ENCODE data around the gene STPG1.

Gene STPG1

DNA sequence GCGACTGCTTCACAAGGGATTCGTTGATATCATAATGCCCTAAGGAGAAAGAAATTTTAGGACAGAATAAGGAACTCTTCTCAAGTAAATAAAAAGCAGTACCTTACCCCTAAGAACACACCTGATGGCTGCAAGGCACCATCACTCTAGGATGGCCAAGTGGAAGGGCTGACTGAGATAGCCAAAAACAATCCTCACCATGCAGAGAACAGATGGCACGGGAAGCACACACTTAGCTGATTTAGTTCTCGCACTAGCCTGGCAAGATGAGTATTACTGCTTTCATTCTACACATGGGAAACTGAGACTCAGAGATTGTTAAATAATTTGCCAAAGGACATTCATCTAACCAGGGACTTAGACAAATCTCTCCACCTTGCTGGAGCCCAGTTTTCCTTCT lies 43.8 kb downstream of the STPG1 start:
- no peak for DNase-seq (ENCODE audit: low read depth in 2 of 2)

DNA sequence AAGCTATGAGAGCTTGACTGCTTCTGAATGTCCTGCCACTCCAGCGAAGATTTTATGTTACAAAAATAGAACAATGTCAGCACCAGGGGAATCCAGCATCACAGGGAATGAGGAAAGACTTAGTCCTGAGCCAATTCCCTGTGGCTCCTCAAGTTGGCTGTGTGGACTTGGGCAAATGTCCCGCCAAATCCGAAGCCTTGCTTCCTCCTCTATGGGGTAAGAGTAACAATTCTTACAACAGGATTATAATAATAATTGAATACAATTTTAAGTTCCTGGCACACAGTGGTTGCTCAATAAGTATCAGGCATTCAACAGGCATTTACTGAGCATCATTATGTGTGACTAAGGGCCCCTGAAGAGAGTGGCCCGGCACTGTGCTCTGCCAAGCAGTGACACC lies 44.4 kb downstream of the STPG1 start:
- DNase-seq (ENCODE audit: low read depth in 2 of 2) = no peak

DNA sequence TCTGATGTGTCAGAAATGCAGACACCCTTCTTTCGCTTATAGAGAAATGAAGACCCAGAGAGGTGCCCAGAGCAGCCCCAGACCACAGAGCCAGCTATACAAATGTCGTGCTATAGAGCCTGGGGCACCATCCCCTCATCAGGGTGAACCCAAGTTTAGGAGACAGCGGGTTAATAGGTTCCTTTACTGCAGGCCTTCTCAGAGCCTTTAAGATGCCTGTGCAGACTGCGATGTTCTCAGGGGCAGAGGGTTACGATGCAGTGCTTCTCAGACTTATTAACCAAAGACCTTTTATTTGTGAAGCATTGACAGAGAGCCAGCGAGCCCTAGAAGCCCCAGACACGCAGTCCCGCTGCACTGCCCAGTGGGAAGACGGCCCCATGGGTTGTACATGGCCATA lies 46.9 kb downstream of the STPG1 start:
- DNase-seq (ENCODE audit: low read depth in 2 of 2) = no peak

DNA sequence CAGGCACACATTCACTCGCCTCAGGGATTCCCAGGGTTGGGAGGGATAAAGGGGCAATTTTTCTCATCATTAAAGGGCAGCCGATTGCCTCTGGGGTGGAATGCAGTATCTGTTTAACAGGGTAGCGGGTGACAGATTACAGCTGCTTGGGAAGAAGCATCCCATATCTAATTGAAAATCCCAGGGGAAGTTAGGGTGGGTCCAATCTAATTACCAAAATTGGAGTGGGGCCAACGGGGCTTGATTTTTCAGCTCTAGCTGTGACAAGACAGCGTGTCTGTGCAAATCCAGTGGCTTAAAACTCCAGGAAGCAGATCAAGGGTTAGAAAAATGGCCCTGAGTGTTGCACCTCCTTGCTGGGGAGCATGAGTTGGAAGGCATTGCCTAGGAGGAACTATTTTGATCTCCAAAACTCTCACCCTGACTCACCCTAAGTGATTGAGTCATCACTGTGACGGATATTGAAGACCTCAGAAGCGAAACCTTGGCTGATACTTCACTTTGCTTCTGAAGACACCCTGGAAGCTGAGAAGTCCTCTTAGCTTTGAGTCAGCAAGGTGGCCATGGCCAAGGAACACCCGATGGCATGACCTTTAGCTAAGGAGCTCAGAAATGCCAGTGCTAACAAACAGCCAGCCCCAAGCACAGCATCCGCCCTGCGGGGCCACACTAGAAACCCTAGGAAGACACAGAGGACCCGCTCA lies 48.5 kb downstream of the STPG1 start:
- DNase-seq (ENCODE audit: low read depth in 2 of 2) = no peak

DNA sequence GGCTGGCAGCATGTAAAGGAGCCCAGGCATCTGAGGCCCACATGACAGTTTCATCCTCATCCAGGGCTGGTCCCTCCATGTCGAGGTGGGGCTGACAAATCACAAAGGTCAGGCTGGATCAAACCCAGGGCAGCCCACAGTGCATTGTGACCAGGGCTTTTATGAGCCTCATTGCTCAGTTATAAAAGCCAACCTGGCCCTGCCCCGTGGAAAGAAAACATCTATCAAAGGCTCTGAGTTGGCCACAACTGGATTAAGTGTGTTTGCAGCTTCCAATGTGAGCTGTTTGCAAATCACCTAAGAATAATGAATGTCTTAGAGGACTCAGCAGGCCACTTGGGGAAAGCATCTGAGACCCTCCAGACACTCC lies 49.0 kb downstream of the STPG1 start:
- no peak for DNase-seq (ENCODE audit: low read depth in 2 of 2)

DNA sequence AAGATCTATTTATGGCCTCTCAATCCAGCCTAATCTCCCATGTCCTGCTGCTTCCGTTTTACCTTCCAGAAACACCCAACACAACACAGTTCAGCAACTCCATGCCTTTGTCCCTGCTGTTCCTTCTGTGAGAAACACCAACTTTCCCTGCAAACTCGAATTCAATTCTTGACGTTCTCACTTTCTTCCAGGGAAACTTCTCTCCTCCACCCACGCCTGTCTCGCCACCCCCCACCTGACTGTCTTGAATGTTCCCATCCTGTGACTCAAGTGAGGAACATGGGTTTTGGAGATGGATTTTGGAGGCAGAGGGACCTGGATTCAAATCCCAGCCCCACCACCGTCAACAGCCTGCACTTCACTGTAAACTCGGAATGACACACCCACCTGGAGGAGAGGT lies 49.6 kb downstream of the STPG1 start:
- no peak for DNase-seq (ENCODE audit: low read depth in 2 of 2)

DNA sequence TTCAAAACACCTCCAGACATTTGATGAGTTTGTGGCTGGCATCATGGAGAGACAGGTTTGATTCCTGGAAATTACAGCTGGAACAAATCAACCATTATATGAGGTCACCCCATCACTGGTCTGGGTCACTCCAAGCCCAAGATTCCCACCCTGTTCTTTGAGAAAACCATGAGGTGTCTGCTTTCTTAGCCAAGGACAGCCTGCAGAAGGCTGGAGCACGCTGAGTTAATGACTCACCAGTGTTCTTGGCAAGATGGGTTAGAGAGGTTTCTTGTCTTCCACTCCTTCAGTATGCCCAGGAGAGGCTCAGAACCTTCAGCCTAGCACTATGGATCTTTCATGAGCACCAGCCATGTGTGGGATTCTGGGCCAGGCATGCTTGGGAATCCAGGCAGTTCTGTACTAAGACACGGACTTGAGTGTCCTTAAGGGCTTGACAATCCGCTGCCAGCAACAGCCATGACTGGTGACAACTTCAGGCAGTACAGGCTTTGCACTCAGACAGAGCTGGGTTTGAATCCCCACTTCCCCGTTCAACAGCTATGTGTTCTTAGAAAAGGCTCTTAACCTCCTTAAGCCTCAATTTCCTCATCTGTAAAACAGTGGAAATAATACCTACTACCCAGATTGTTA lies 50.5 kb downstream of the STPG1 start:
- DNase-seq (ENCODE audit: low read depth in 2 of 2) = no peak

DNA sequence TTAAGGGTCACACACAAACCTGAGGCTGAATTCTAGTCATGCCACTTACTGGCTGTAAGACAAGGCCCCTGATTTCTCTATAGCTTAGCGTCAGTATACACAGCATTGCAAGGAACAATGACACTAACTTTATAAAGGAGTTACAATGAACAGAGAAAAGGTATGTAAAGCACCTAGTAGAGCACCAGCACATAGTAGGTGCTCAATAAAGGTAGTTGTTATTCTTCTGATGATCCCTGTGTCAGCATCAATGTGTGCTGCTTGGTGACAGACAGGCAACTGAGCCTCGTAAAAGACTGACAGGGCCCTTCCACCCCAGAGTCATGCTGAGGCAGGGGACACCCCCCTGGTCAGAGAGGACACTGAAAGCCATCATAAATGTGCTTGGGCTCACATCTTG lies 51.2 kb downstream of the STPG1 start:
- no peak for DNase-seq (ENCODE audit: low read depth in 2 of 2)

DNA sequence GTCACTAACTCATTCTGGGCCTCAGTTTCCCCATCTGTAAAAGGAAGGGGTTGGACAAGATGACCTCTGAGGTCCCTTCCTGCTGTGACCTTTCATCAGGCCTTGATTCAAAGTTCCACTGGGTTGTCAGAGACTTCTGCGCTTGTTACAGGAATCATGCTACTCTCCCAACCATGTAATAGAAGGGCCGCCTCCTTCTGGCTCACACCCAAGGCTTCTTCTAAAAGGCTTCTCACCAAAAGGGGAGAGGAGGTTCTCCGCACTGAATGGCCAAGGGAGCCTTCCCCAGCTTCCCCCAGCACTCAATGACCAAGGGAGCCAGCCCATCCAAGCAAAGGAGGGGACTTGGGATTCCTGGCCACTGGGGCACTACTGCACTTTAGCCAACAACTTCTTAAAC lies 51.8 kb downstream of the STPG1 start:
- no peak for DNase-seq (ENCODE audit: low read depth in 2 of 2)

DNA sequence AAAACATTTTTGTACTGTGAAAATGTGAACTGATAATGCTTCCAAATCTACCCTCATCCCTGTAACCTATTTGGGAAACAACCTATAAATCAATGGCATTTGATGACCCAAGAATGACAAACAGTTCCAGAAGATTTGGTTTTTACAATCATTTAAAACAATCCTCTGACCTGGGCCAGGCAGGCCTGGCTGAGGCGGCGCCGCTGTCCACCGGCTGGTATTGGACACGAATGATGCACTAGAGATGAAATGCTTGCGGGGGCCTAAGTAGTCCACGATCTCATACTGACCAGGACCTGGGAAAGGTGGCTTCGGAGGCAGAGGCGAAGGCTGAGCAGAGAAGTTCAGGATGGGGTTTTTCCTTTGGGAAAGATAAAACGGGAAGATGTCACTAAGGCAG lies 52.9 kb downstream of the STPG1 start:
- DNase-seq (ENCODE audit: low read depth in 2 of 2) = no peak

DNA sequence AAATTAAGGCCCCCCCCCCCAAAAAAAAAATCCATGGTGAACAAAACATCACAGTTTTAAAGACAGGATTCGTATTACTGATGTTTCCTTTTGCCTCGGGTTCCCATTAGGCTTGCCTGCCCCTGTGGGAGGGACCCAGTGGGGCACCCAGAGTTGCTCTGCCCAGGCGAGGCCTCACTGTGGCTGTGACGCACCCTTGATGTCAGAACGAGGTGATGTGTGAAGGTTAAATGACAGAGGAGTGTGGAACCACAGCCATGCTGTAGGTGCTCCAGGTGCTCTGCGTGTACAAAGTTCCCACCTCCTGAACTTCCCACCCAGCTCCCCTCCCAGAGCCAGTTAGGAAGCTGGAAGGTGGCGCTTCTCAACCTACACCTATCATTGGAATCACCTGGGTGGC lies 56.5 kb downstream of the STPG1 start:
- no peak for DNase-seq (ENCODE audit: low read depth in 2 of 2)

DNA sequence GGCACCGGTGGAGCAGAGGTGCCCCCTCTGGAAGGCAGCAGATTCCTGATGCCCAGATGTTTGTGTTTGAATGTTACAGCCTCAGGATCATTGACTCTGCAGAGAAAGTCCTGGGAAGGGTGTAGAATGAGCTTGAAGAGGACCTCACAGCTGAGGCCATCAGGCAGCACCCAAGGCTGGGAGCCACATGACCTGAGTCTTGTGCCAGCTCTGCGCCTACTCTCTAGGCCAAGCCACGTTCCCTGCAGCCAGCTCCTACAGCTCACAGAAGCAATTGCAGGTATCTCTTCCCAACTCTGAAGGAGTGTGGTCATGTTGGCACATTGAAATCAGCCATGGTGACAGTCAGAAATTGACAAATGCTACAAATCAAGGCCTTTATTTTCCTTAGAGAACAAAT lies 58.1 kb downstream of the STPG1 start:
- no peak for DNase-seq (ENCODE audit: low read depth in 2 of 2)

DNA sequence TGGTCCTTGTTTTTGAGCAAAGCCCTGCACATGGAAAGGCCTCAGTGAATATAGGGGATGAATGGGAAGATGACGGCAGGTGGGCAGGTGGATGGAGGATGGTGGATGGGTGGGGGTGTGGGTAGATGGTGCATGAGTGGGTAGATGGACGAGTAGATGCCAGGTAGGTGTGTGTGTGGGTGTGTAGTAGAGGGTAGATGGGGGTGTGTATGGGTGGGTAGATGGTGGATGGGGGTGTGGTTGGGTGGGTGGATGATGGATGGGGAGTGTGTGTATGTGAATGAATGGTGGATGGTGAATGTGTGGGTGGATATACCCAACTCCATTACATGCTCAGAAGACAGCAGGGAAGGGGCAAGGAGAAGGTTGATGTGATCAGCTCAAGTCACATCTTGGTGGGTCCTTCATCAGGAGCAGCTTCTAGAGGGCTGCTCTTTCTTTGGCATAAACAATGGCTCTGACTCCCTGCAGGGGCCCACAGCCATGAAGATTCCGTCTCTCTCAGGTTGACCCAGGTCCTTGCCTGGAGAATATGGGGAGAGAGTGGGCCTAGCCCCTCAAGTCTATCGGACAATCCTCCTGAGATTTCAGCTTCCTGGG lies 60.2 kb downstream of the STPG1 start:
- no peak for DNase-seq (ENCODE audit: low read depth in 2 of 2)

DNA sequence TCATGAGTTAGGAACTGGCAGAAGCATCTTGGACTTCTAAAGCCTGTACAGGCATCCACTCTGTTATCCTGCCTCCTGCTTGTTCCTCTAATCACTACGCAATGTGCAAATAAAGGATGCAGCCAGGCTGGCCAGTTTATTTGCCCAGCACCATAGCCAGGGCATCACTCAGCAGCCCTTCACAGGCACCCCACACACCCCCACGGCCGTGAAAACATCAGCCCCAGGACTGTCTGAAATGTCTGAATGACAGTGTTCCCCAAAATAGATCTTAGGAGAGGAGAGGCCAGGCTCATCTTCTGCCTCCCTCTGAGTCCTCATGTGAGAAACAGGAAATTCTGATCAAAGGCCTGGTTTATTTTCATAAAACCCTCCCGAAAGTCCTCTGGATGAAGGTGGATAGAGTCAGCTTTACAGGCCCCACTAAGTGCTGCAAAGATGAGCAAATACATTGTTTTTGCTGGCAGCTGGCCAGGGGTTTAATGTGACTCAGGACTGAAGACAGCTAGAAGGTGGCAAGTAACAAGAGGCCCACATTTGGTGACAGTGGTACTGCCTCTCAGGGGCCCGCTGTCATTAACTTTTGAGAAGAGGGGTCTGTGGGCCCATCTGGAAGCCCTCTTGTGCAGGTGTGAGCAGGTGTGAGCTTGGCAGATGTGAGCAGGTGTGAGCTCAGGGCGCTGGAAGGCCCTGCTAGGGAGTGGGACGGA lies 61.5 kb downstream of the STPG1 start:
- no peak for DNase-seq (ENCODE audit: low read depth in 2 of 2)

DNA sequence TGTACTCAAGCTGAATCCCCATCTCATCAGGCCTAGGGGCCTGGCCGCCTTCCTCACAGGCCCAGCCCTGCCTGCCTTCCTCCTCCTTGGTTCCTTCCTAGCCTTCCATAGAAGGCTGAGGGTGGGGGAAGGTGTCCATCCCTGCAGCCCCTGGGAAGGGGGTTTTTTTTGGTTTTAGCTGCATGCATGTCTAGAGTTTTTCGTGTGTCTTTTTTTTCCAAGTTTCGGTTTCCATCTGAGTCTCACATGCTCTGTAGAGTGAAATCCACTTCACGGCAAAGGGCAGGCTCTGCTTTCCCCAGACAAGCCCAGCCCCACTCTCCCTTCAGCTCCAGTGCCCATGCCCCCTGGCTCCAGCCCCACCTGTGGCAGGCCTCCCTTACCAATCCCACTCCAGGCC lies 62.3 kb downstream of the STPG1 start:
- no peak for DNase-seq (ENCODE audit: low read depth in 2 of 2)

DNA sequence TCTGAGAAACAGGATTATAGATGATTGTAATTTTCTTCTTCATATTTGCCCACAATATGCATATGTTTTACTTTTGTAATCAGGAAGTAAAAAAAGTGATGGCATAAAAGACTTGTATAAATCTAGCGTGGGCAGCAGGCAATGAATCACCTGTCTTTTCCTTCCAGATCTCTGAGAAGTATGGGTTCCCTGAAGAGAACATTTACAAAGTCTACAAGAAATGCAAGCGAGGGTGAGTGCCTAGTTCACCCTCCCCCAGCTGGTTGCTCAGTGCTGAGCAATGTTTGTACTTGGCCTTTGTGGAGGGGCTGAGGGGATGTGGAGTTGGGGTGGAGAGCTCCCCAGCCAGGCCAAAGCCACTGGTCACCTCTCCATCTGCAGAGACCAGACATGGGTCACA lies 63.7 kb downstream of the STPG1 start:
- DNase-seq (ENCODE audit: low read depth in 2 of 2) = no peak

DNA sequence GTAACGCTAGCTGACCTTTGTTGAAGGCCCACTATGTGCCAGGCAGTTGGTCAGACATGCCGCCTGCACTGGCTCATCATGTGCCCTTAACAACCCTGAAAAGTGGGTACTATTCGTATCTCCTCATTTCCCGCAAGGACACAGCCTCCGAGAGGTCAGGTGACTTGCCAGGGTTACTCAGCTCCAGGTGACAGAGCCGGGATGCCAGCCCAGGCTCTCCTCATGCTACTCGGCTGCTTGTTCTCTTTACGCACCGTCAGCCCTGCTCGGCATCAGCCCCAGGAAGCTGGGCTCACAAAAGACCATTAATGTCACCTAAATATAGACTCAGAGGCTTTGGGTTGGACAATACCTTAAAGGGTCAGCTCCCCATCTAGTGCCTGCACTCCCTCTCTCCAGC lies 65.4 kb downstream of the STPG1 start:
- no peak for DNase-seq (ENCODE audit: low read depth in 2 of 2)

DNA sequence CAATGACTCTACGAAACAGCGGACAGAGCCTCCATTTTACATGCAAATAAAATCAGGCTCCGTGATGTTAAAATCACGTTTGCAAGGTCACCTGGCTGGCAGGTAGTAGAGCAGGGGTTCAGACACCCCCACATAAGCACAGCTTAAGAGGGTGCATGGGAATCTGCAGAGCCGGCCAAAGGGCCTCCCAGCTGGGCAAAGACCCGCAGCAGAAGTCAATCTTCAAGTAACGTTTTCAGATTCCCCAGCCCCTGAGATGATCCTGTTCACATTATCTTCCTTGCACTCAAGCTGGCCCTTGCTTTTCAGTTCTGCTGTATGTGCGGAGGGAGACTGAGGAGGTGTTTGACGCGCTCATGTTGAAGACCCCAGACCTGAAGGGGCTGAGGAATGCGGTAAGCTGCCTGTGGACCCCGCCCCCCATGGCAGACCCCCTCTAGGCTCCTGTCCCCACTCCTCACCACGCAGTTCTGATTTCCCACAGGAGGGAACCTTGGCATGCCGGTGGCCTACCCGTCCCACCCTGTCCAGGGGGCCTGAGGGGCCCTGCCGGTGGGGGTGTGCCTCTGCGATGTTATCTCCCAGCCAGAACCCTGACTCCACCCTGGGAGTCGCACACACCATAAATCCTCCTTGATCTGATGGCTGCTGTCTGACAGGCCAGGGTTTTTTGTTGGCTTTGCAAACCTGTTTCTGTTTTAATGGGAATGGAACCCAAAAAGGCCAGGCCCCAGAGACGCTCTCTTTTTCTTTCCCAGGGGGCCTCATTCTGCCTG lies 66.2 kb downstream of the STPG1 start:
- DNase-seq (ENCODE audit: low read depth in 2 of 2) = no peak

DNA sequence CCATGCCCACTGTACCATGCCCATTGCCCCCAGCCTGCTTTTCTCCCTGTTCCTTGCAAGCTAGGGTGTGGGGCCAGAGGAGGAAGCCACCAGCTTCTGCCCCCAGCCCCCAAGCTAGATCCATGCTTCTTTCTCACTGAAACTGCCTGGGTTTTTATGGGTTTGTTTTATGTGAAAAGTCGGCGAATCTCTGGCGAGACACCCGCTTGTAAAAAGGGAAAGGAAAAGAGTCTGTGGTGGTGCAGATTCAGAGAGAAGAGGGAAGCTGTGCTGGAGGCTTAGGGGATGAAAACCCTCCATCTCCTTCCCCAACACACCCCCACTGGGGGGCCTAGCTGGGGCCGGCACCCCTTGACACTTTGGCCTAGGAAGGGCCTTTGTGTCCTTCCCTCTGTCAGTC lies 68.2 kb downstream of the STPG1 start:
- DNase-seq (ENCODE audit: low read depth in 2 of 2) = no peak

DNA sequence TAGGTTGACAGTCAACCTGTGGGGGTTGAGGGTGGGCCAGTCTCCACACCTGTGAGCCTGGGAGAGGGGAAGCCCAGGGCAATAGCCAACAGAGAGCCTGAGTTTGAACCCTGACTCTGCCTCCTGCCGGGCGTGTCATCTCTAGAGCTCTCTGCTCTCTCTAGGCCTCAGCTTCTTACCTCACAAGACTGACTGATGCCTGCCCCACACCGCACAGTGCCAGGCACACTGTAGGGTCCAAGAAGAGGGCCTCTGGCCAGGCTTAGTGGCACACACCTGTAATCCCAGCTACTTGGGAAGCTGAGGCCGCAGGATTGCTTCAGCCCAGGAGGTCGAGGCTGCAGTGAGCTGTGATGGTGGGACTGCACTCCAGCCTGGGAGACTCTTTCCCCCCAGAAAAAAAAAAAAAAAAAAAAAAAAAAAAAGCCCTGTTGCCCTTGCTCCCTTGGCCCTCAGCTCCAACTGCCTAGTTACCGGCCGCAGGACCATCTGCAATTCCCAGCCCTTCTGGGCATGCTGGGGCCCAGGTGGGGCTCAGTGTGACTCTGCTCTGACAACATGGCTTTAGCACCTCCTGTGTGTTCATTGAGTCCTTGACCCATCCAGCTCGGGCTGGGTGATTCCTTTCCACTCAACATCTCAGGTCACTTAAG lies 69.4 kb downstream of the STPG1 start:
- DNase-seq (ENCODE audit: low read depth in 2 of 2) = no peak

DNA sequence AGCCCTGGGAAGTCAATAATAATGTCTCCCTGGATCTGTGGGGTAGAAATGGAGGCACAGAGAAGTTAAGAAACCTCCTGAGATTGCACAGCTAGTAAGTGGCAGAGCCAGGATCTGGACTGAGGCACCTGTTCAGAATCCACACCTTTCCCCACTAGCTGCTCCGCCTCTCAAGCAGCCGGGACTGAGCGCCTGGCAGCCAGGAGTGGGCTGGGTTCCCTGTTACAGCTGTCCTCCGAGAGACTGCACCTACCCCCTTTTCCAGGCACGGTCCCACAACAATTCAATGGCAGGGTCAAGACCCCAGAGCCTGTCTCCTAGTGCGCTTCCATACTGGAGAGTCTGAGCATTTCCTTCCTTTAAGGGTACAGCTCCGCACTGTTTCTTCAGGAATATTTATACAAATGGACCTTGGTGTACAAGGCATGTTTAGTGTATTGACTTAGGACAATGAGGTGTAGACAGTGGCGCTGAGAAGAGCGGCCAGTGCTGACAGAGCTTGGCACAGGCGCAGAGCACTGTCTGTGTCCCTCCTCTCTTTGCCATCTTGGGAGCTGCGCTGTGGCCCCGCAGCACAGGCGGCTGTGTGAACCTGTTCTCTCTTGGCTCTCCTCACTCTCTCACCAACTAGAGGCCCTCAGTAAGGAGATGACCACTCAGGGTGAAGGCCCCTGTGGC lies 70.0 kb downstream of the STPG1 start:
- no peak for DNase-seq (ENCODE audit: low read depth in 2 of 2)

Data from stimulated activated CD8-positive, alpha-beta memory T cell treated with anti-CD3 and anti-CD28 coated beads, Interleukin-2, amount 100 ng/mL, for 1 hour (primary cell).